ENCODE results near the gene PPP6R2. TPM values are rescaled to one million over a fixed set of nuclear protein-coding genes. Genes with fewer than 3 reads are reported as not detected.

The PPP6R2 gene
- total and polyA plus RNA-seq, 9 of the 15 experiments (the other 6 are each of a cell fraction or from before 2014, with no cell fraction given), result 0.32 to 39.8 (median 21.4) TPM

GRCh38 chr22:50339945-50340879 is 2.9 kb upstream of the PPP6R2 start:
- H3K36me3 ChIP-seq (ENCODE audit: control insufficient read depth, insufficient read depth, low read length), result peaks cover 5% of the 10 kb centered on the region; the same call in 1 of the 3 replicates
- CTCF ChIA-PET (ENCODE audit: low intra/inter-chr PET ratio), result interaction anchor here (0.9 kb wide), 1 partner anchor 65 kb away, joined by 4 read pairs; no protein-coding TSS in a partner anchor
- peaks cover 45% of the 10 kb centered on the region for H3K79me2 ChIP-seq (ENCODE audit: control insufficient read depth, insufficient read depth, low read length)
- peaks cover 3 to 47% of the 10 kb centered on the region in 2 experiments; a peak in 4 of 5 replicates for H3K4me1 ChIP-seq (replicated peaks in 1 of 2; ENCODE audit: control insufficient read depth in 2 of 2, insufficient read depth in 2 of 2, low read length in 2 of 2)
- ATAC-seq, result peak; percentile 54
- POLR2A ChIA-PET, result interaction anchor here (0.7 to 0.8 kb wide), 4 partner anchors 23 to 340 kb away, joined by 3 read pairs; partner anchors contain the start of gene CHKB
- H4K20me1 ChIP-seq (replicated peaks; ENCODE audit: control insufficient read depth, insufficient read depth, low read length), result no peaks in the 10 kb centered on the region; the same call in 1 of the 2 replicates
- 0 out of 2 replicates have a peak, but pooled peaks cover 2% of the 10 kb centered on the region for H3K9me3 ChIP-seq (replicated peaks; ENCODE audit: control insufficient read depth, insufficient read depth, low read depth, low read length)
- peak overlapping the region in 1 of 2 experiments; percentile 17; a peak in 1 of 4 replicates for H3K9ac ChIP-seq (ENCODE audit: insufficient read depth in 1 of 2, low read depth in 2 of 2, low read length in 2 of 2)
- WGBS (ENCODE audit: insufficient coverage, low coverage, missing lambda C conversion rate), result 29% methylated on average over 6 of the region's 12 CpGs
- H3K4me3 ChIP-seq, result no peak overlapping the region
- peak; percentile 86 for FAIRE-seq
- no peak overlapping the region for H3K4me2 ChIP-seq (ENCODE audit: insufficient read depth, low read length)
- H3K27ac ChIP-seq (ENCODE audit: extremely low read depth, low read depth, low read length), result peak overlapping the region; percentile 50; the same call in 1 of the 3 replicates
- H3K27me3 ChIP-seq (ENCODE audit: control insufficient read depth in 2 of 2, insufficient read depth in 2 of 2, low read length in 2 of 2), result no peaks in the 10 kb centered on the region
- in situ Hi-C loops (cut with MboI) (loop anchor here (5.0 kb wide), 1 partner anchor 98 kb away; no protein-coding TSS in a partner anchor), intact Hi-C loops (cut with micrococcal nuclease) (loop anchor here (10.0 kb wide), 1 partner anchor 195 kb away; no protein-coding TSS in a partner anchor)
- peak in 2 of 4 experiments; percentile 7 to 56 for DNase-seq (ENCODE audit: extremely low read depth in 1 of 4, low spot score in 3 of 4)
- no TSS peak for BruUV-seq (replicated peaks)
- H2AFZ ChIP-seq (ENCODE audit: low read depth, low read length), result no peak overlapping the region
- H3K9me1 ChIP-seq (ENCODE audit: control insufficient read depth, insufficient read depth, low read length), result peaks cover 4% of the 10 kb centered on the region
- TF ChIP-seq UBTF (IDR thresholded peaks at IDR 0.05; ENCODE audit: borderline replicate concordance in 1 of 2, low read depth in 2 of 2, low read length in 2 of 2) (0 out of 4 replicates have a peak, but pooled peaks of 1 of the 2 experiments have one; percentile 35), CTBP1 (IDR thresholded peaks at IDR 0.05; ENCODE audit: borderline replicate concordance) (0 out of 2 replicates have a peak, but pooled peaks have one; percentile 45), ZNF740 (CRISPR knock-in tag; IDR thresholded peaks at IDR 0.05) (peak; percentile 61; the same call in 1 of the 2 replicates), ZNF740 (tag; IDR thresholded peaks at IDR 0.05) (no peak), ADNP (tag; IDR thresholded peaks at IDR 0.05) (peak; percentile 88), THRA (IDR thresholded peaks at IDR 0.05) (peak; percentile 45; the same call in 1 of the 2 replicates), HMGXB4 (CRISPR knock-in tag; IDR thresholded peaks at IDR 0.05) (no peak), EP300 (IDR thresholded peaks at IDR 0.05; ENCODE audit: low read length) (no peak), CHD4 (IDR thresholded peaks at IDR 0.05; ENCODE audit: insufficient read depth, insufficient replicate concordance, low read depth, low read length, poor library complexity, severe bottlenecking) (peak; percentile 57), ZNF140 (CRISPR knock-in tag; IDR thresholded peaks at IDR 0.05) (no peak), RCOR1 (IDR thresholded peaks at IDR 0.05; ENCODE audit: borderline replicate concordance in 1 of 2, low read depth in 2 of 2, low read length in 2 of 2) (0 out of 4 replicates have a peak, but pooled peaks of 1 of the 2 experiments have one; percentile 18), CC2D1A (IDR thresholded peaks at IDR 0.05) (no peak)
